ENCODE data around the gene IKZF2.

DNA sequence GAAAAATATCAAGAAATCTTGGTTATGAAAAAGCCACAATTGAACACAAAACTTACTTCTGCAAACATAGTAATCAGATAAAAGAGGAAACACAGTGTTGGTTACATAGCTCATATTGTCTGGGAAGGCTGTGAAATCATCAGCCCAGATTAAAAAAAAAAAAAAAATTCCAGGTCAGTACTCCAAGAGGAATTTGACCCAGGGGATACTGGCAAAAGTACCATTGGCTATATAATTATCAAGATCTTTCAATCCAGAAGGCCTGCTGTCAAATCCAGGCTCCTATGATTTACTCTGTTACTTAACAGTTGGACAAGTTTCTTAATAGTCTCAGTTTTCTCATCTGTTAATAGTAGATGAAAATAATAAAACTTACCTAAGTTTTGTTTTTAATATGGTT, 12.9 kb upstream of the IKZF2 start:
- TF ChIP-seq, protein P1, sequence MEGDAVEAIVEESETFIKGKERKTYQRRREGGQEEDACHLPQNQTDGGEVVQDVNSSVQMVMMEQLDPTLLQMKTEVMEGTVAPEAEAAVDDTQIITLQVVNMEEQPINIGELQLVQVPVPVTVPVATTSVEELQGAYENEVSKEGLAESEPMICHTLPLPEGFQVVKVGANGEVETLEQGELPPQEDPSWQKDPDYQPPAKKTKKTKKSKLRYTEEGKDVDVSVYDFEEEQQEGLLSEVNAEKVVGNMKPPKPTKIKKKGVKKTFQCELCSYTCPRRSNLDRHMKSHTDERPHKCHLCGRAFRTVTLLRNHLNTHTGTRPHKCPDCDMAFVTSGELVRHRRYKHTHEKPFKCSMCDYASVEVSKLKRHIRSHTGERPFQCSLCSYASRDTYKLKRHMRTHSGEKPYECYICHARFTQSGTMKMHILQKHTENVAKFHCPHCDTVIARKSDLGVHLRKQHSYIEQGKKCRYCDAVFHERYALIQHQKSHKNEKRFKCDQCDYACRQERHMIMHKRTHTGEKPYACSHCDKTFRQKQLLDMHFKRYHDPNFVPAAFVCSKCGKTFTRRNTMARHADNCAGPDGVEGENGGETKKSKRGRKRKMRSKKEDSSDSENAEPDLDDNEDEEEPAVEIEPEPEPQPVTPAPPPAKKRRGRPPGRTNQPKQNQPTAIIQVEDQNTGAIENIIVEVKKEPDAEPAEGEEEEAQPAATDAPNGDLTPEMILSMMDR (IDR thresholded peaks at IDR 0.05; ENCODE audit: low read length): no peak
- no peak for TF ChIP-seq EZH2 (optimal IDR thresholded peaks at IDR 0.05; ENCODE audit: low read depth, low read length)

Measured in MM.1S (cell line).